HG02610 (cell line): Measurements from ENCODE around the gene GATD1.

ENCODE experiments used
- ATAC-seq: cut with Tn5 transposase; IDR thresholded peaks from one replicate; pipeline ENCODE4 v1.9.1; 2021; ENCODE audit warnings: mild to moderate bottlenecking, moderate library complexity; ENCODE audit not compliant: unreplicated experiment

The GATD1 gene

GRCh38 chr11:796565-797295 is 19.4 kb upstream of the GATD1 start:
- ATAC-seq: no peak

- peak; percentile 24 for ATAC-seq
Measured at GRCh38 chr11:795634-796564, 18.6 kb upstream of the GATD1 start.

DNA sequence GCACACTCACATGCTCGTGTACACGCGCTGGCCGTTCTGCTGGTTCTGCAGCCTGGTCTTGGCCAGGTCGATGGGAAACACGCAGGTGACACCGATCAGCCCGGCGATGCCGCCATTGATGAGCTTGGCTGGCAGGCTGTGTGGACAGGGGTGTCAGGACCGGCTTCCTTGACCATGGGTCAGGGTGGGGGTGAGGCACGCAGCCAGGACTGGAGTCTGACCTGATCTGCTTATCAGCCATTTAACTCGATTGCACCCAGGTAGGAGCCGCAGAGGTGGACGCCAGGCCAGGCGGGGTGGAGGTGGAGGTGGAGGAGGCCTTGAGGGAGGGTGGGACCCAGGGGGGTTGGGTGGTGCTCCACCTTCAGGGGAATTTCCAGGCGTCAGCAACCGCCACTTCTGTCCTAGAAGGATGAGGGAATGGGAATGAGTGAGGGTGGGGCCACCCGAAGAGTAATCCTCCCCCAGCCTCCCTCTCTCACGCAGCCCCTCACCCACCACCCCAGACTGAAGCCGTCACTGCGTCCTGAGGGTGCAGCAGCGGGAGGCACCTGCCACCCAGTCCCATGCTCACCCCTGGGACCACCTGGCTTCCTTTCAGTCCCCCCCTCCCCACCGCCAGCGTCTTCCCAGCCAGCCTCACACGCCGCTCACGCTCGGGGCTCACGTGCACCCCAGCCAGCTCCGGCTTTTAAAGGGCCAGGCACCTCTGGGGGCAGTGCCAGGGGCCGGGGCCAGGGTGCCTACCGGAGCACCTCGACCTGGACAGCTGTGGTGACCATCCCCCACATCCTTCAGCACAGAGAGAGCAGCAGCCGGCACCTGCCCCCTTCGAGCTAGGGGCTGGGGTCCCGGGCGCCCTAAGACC is 17.7 kb upstream of the GATD1 start:
- ATAC-seq: no peak

- ATAC-seq: no peak
Measured at GRCh38 chr11:794013-794765, 16.9 kb upstream of the GATD1 start.

- no peak for ATAC-seq
Measured at GRCh38 chr11:793556-793955, 16.3 kb upstream of the GATD1 start.

DNA sequence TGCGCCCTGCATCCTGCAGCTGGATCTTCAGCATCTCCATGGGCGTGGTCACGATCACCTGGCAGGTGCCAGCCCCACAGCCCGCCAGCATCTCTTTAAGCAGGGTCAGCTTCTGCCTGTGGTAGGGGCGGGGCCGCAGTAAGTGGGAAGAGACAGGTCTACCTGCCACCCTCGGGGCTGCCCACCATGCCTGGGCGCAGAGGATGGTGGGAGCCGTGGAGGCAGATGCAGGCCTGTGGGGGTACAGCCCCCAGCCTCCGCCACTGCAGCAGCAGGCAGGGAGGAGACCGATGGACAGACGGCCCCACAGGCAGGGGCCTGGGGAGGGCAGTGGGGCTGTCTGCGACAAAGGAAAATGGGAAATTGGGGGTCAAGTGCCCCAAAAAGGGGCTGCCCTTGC is 15.6 kb upstream of the GATD1 start:
- ATAC-seq: no peak

- no peak for ATAC-seq
Measured at GRCh38 chr11:792535-792821, 15.2 kb upstream of the GATD1 start.

GRCh38 chr11:791658-792534 is 14.6 kb upstream of the GATD1 start:
- ATAC-seq: no peak

DNA sequence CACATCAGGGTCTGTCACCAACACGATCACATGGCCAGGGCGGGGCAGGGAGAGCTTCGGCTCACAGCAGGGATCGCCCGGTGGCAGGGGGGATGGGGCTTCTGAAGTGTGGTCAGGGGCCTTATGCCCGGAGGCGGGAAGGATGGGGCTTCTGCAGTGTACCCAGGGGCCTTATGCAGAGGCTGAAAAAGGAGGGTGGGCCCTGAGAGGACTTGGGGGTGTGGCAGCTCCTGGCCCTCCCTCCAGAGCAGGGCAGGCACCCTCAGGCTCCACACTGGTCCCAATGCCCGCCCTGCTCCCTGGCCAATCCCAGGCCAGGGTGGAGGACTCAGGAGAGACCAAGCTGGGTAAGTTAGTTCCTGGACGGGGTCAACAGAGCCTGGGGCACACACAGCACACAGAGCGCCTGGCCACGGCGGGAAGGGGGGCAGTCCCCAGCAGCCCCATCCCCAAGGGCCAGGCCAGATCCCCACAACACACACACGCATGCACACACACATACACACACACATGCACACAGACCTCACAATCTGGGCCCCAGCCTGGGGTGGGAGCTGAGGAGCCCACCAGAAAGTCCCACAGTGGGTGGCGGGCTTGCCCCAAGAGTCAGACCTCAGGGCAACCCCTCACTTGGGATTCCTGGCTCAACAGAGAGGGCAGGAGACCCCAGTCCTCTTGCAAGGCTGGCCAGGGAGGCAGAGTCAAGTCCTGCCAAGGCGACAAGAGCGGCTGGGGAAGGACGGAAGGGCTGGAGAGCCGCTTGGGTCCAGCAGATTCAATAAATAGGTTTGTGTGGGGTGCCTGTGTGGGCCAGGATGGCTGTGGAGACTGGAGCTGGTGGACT is 13.7 kb upstream of the GATD1 start:
- no peak for ATAC-seq

GRCh38 chr11:789943-790342 is 12.7 kb upstream of the GATD1 start, which contains the start of gene CEND1:
Gene CEND1 (minus strand): TSS chr11:790090. CDS start chr11:788576, 1,514 bp downstream.
- ATAC-seq: no peak

DNA sequence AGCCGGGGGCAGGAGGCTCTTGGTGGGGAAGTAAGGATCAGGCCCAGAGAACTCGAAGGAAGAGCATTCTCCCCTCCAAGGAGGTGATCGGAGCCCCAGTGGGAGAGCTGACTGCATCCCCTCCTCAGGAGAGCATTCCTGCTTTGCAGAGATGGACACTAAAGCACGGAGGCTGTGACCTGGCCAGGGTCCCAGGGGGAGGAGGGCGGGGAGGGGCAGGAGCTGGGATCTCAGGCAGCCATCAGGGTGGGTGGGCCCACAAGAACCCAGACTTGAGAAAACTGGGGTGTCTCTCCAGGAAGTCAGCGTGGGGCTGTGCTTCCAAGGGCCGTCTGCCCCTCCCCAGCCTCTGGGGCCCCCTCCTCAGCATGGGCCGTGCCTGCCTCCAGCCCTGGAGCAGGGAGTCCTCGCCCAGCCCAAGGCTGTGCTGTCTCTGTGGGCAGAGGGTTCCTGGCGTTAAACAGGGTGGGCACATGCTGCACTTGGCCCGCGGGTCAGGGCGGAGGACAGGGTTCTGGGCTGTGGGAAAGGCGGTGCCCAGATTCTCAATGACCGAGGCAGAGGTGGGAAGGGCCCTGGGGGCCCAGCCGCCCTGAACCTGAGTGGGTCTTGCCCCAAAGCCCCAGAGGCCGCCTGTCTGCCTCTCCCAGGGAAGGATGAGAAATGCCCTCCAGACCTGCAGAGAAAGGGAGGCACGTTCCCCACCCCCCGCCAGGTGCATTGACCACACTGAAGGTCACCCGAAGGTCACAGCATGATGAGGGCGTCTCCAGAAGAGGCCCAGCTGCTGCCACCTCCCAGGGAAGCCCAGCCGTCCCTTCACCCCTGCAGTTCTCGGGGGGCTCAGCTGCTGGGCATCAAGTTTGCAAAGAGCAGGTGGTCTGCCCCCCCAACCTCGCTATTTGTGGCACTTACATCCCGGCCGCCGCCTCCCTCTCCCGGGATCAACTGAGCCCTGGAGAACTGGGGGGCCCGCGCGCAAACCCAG is 12.0 kb upstream of the GATD1 start:
- ATAC-seq: no peak

DNA sequence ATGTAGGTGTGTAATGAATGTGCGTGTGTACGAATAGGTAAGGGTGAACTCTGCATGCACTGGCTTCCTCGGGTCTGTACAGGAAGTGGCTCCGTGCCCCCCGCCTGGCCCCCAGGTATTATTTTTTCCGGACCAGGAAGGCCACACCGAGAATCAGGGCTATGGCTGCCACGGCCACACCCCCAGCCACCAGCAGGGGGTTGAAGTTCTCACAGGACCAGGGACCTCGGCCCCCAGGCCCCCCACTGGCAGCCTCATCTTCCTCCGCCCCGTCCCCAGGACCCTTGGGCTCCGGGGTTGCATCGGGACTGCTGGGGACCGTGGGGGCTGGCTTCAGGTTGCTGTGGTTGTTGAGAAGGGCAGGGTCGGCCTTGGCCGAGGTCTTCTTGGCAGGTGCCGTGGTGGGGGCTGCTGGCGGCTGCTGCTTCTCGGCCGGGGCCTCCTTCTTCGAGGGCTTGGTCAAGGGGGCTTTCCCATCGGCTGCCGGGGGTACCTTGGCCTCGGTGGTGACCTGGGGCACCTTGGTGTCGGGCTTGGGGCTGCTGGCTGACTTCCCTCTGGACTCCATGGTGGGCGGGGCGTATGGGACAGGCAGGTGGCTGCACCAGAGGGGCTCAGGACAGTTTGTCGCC is 10.8 kb upstream of the GATD1 start:
- no peak for ATAC-seq

- no peak for ATAC-seq
Measured at GRCh38 chr11:787084-787675, 9.9 kb upstream of the GATD1 start.

- no peak for ATAC-seq
Measured at GRCh38 chr11:786235-787083, 9.2 kb upstream of the GATD1 start.

- ATAC-seq: no peak
Measured at GRCh38 chr11:783581-784015, 6.3 kb upstream of the GATD1 start.
